ENCODE data around the gene TOX2.

TOX2 gene

DNA sequence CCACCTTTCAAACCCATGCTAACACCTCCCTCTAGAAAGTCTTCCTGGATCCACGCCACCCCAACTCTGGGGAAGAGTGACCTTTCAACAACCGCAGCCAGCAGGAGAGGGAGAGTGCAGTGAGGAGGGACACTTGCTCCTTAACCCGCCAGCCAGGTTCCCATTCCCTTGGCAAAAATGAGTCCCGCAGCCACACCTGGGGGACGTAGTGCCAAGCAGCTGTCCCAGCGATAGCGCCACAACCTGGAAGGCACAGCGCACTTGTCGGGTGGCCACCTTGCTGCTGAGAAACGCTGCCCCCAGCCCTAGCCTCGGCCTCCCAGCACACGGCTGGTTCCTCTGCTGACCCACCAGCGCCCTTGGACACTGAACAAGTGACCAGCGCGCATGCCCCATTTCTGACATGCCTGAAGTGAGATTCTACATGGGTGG lies 153.0 kb downstream of the TOX2 start:
- Histone ChIP-seq H3F3A (ENCODE audit: control insufficient read depth, insufficient read depth) (no peaks in the 10 kb centered on the region), H3K36me3 (ENCODE audit: control insufficient read depth, low read length) (no peaks in the 10 kb centered on the region), H3K4me3 (ENCODE audit: low read length) (no peak overlapping the region), H3K4me2 (ENCODE audit: low read length) (no peak overlapping the region), H3K9me3 (ENCODE audit: control insufficient read depth, insufficient read depth, low read length) (no peaks in the 10 kb centered on the region), H3K79me2 (ENCODE audit: control insufficient read depth, low read length) (no peaks in the 10 kb centered on the region), H3K27me3 (ENCODE audit: control insufficient read depth, low read length) (peaks cover 3% of the 10 kb centered on the region; the same call in 1 of the 2 replicates), H3K4me1 (ENCODE audit: control insufficient read depth, low read length) (no peaks in the 10 kb centered on the region), H4K20me1 (ENCODE audit: control insufficient read depth, insufficient read depth, low read depth, low read length) (no peaks in the 10 kb centered on the region), H3K27ac (ENCODE audit: low read depth, low read length) (no peak overlapping the region), H3K9me2 (replicated peaks; ENCODE audit: control insufficient read depth, low read length) (no peaks in the 10 kb centered on the region)
- TF ChIP-seq, protein P1, sequence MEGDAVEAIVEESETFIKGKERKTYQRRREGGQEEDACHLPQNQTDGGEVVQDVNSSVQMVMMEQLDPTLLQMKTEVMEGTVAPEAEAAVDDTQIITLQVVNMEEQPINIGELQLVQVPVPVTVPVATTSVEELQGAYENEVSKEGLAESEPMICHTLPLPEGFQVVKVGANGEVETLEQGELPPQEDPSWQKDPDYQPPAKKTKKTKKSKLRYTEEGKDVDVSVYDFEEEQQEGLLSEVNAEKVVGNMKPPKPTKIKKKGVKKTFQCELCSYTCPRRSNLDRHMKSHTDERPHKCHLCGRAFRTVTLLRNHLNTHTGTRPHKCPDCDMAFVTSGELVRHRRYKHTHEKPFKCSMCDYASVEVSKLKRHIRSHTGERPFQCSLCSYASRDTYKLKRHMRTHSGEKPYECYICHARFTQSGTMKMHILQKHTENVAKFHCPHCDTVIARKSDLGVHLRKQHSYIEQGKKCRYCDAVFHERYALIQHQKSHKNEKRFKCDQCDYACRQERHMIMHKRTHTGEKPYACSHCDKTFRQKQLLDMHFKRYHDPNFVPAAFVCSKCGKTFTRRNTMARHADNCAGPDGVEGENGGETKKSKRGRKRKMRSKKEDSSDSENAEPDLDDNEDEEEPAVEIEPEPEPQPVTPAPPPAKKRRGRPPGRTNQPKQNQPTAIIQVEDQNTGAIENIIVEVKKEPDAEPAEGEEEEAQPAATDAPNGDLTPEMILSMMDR (IDR thresholded peaks at IDR 0.05; ENCODE audit: low read depth, low read length, poor library complexity, severe bottlenecking), result no peak
- TF ChIP-seq EZH2phosphoT487 (IDR thresholded peaks at IDR 0.05; ENCODE audit: borderline replicate concordance, low read length), result no peak

DNA sequence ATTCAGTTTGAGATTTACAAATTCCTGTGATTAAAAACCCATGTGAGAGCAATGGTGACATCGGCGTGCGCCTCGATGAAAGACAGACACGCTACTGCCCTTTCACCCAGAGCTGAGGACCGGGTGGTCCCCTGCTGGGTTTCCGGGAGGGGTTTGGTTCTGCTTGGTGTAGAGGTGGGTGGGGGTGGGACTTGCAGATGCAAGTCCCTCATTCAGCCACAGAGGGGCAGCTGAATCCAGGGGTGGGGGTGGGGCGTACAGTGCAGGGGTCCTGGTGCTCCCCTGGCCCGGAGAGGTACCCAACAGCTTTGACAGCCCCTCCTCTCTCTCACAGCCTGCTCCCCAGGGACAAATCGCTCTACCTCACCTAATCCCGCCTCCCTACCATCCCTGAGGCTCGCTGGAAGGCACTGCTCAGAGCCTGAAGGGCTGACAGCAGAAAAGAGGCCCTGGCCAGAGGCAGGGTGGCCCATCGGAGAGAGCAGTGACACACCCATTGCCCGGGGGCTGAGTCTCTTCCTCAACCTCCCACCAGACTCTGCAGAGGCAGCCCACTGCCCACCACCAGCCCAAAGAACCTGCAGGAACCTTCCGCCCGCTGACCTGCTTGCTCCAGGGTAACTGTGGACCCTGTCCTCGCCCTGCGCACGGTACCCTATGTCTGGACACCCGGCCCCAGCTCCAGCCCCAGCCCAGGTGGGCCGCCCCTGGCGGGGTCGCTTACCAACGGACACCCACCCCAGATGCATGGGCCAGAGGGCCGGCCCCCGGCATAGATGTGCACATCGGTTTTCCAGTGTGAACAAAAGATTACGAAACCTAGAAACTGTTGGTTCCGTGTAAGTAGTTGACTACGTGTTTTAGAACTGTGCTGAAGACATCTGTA lies 153.9 kb downstream of the TOX2 start:
- no peaks in the 10 kb centered on the region for H3F3A ChIP-seq (ENCODE audit: control insufficient read depth, insufficient read depth)
- no peak overlapping the region for H3K4me3 ChIP-seq (ENCODE audit: low read length)
- no peak for TF ChIP-seq EZH2phosphoT487 (IDR thresholded peaks at IDR 0.05; ENCODE audit: borderline replicate concordance, low read length)
- TF ChIP-seq, protein P1 (IDR thresholded peaks at IDR 0.05; ENCODE audit: low read depth, low read length, poor library complexity, severe bottlenecking), result no peak
- no peaks in the 10 kb centered on the region for H3K4me1 ChIP-seq (ENCODE audit: control insufficient read depth, low read length)
- H4K20me1 ChIP-seq (ENCODE audit: control insufficient read depth, insufficient read depth, low read depth, low read length), result no peaks in the 10 kb centered on the region
- H3K9me2 ChIP-seq (replicated peaks; ENCODE audit: control insufficient read depth, low read length), result no peaks in the 10 kb centered on the region
- no peak overlapping the region for H3K4me2 ChIP-seq (ENCODE audit: low read length)
- no peak overlapping the region for H3K27ac ChIP-seq (ENCODE audit: low read depth, low read length)
- no peaks in the 10 kb centered on the region for H3K9me3 ChIP-seq (ENCODE audit: control insufficient read depth, insufficient read depth, low read length)
- H3K27me3 ChIP-seq (ENCODE audit: control insufficient read depth, low read length), result peaks cover 3% of the 10 kb centered on the region; the same call in 1 of the 2 replicates
- no peaks in the 10 kb centered on the region for H3K36me3 ChIP-seq (ENCODE audit: control insufficient read depth, low read length)
- H3K79me2 ChIP-seq (ENCODE audit: control insufficient read depth, low read length), result no peaks in the 10 kb centered on the region

DNA sequence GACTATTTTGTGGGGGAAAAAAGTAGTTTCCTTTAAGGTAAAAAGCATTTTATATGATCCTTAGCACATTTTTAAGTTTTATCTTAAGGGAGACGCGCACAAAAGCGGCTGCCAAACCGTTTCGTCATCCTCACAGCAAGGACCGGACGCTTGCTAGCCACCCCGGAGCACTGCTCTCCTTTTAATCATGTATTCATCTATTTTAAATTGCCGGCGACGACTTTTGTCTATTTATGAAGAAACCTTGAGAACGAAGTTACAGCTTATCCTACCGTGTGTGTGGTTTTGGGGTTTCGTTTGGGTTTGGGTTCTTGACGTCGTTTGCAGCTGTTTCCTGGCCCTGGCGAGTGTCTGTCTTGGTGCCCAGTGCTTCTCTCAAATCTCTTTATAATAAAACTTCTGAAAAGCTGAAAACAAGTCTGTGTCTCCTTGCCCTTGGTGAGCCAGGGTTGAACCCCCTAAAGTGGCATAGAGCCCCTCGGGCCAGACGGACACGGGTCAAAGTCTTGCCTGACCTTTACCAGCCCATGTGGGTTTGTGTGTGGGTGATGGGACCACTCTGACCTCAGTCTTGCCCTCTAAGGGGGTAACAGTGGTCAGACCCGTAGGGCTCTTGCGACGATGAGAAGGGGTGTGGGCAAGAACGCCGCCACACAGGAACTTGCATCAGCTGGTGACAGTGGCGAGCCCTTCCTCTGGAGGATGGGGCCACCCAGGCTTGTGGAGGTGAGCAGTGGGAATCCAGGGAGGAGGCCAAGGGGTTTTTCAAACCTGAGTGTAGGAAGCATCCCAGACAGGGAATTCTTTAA lies 154.8 kb downstream of the TOX2 start:
- Histone ChIP-seq H3K9me2 (replicated peaks; ENCODE audit: control insufficient read depth, low read length) (no peaks in the 10 kb centered on the region), H3K79me2 (ENCODE audit: control insufficient read depth, low read length) (no peaks in the 10 kb centered on the region), H3K4me1 (ENCODE audit: control insufficient read depth, low read length) (no peaks in the 10 kb centered on the region), H3K9me3 (ENCODE audit: control insufficient read depth, insufficient read depth, low read length) (no peaks in the 10 kb centered on the region), H3K27me3 (ENCODE audit: control insufficient read depth, low read length) (peaks cover 3% of the 10 kb centered on the region; the same call in 1 of the 2 replicates), H3K4me2 (ENCODE audit: low read length) (no peak overlapping the region), H3K4me3 (ENCODE audit: low read length) (no peak overlapping the region), H3K27ac (ENCODE audit: low read depth, low read length) (no peak overlapping the region), H4K20me1 (ENCODE audit: control insufficient read depth, insufficient read depth, low read depth, low read length) (no peaks in the 10 kb centered on the region), H3K36me3 (ENCODE audit: control insufficient read depth, low read length) (no peaks in the 10 kb centered on the region), H3F3A (ENCODE audit: control insufficient read depth, insufficient read depth) (no peaks in the 10 kb centered on the region)
- no peak for TF ChIP-seq EZH2phosphoT487 (IDR thresholded peaks at IDR 0.05; ENCODE audit: borderline replicate concordance, low read length)
- TF ChIP-seq, protein P1 (IDR thresholded peaks at IDR 0.05; ENCODE audit: low read depth, low read length, poor library complexity, severe bottlenecking), result no peak
